ENCODE measurements around the gene CSTB.

The CSTB gene

GRCh38 chr21:43794311-43794710 is 18.2 kb upstream of the CSTB start:
- Histone ChIP-seq H3K9ac (ENCODE audit: low read length) (no peak overlapping the region), H3K36me3 (replicated peaks; ENCODE audit: insufficient read depth, low read length) (peaks cover 51% of the 10 kb centered on the region)

GRCh38 chr21:43793243-43793642 is 17.1 kb upstream of the CSTB start:
- peaks cover 6% of the 10 kb centered on the region for H3F3A ChIP-seq (ENCODE audit: insufficient read depth, low read length)
- DNase-seq: no peak
- H3K27me3 ChIP-seq (replicated peaks; ENCODE audit: insufficient read depth, low read length): no peaks in the 10 kb centered on the region
- H3K9me3 ChIP-seq (replicated peaks; ENCODE audit: insufficient read depth, low read length): no peaks in the 10 kb centered on the region
- H3K79me2 ChIP-seq (ENCODE audit: low read length): peaks cover 88% of the 10 kb centered on the region
- H3K4me1 ChIP-seq (ENCODE audit: low read length): peaks cover 14% of the 10 kb centered on the region
- H3K9me2 ChIP-seq (replicated peaks; ENCODE audit: insufficient read depth, low read length): no peaks in the 10 kb centered on the region
- TF ChIP-seq EZH2 (optimal IDR thresholded peaks at IDR 0.05; ENCODE audit: low read depth, low read length) (no peak), EZH2phosphoT487 (IDR thresholded peaks at IDR 0.05; ENCODE audit: low read length) (no peak), CTCF (IDR thresholded peaks at IDR 0.05; ENCODE audit: low read length) (no peak)
- H3K36me3 ChIP-seq (replicated peaks; ENCODE audit: insufficient read depth, low read length): peaks cover 46% of the 10 kb centered on the region
- no peak overlapping the region for H3K27ac ChIP-seq (ENCODE audit: low read length)
- no peak overlapping the region for H3K4me2 ChIP-seq (ENCODE audit: low read depth, low read length)
- H3K9ac ChIP-seq (ENCODE audit: low read length): no peak overlapping the region
- H3K4me3 ChIP-seq (ENCODE audit: low read length): no peak overlapping the region
- H2AFZ ChIP-seq (ENCODE audit: low read length): no peak overlapping the region
- H4K20me1 ChIP-seq (ENCODE audit: insufficient read depth, low read length): peaks cover 3% of the 10 kb centered on the region; the same call in 1 of the 2 replicates

More at GRCh38 chr21:43794311-43794710, 18.2 kb upstream of the CSTB start:
- no peak for DNase-seq
- H3K9me2 ChIP-seq (replicated peaks; ENCODE audit: insufficient read depth, low read length): no peaks in the 10 kb centered on the region
- H3K4me2 ChIP-seq (ENCODE audit: low read depth, low read length): no peak overlapping the region
- no peaks in the 10 kb centered on the region for H3F3A ChIP-seq (ENCODE audit: insufficient read depth, low read length)
- H2AFZ ChIP-seq (ENCODE audit: low read length): no peak overlapping the region
- TF ChIP-seq CTCF (IDR thresholded peaks at IDR 0.05; ENCODE audit: low read length): no peak
- no peak for TF ChIP-seq EZH2 (optimal IDR thresholded peaks at IDR 0.05; ENCODE audit: low read depth, low read length)
- TF ChIP-seq EZH2phosphoT487 (IDR thresholded peaks at IDR 0.05; ENCODE audit: low read length): no peak
- H4K20me1 ChIP-seq (ENCODE audit: insufficient read depth, low read length): peaks cover 3% of the 10 kb centered on the region; the same call in 1 of the 2 replicates
- H3K27me3 ChIP-seq (replicated peaks; ENCODE audit: insufficient read depth, low read length): no peaks in the 10 kb centered on the region
- H3K79me2 ChIP-seq (ENCODE audit: low read length): peaks cover 96% of the 10 kb centered on the region
- no peak overlapping the region for H3K27ac ChIP-seq (ENCODE audit: low read length)
- H3K9me3 ChIP-seq (replicated peaks; ENCODE audit: insufficient read depth, low read length): no peaks in the 10 kb centered on the region
- H3K4me3 ChIP-seq (ENCODE audit: low read length): no peak overlapping the region
- peaks cover 11% of the 10 kb centered on the region for H3K4me1 ChIP-seq (ENCODE audit: low read length)

GRCh38 chr21:43792406-43792805 is 16.3 kb upstream of the CSTB start:
- Histone ChIP-seq H3K36me3 (replicated peaks; ENCODE audit: insufficient read depth, low read length) (peaks cover 46% of the 10 kb centered on the region), H3K4me3 (ENCODE audit: low read length) (no peak overlapping the region), H3K79me2 (ENCODE audit: low read length) (peaks cover 81% of the 10 kb centered on the region), H3K27me3 (replicated peaks; ENCODE audit: insufficient read depth, low read length) (no peaks in the 10 kb centered on the region), H2AFZ (ENCODE audit: low read length) (no peak overlapping the region), H3K9me3 (replicated peaks; ENCODE audit: insufficient read depth, low read length) (no peaks in the 10 kb centered on the region), H3K4me2 (ENCODE audit: low read depth, low read length) (no peak overlapping the region), H4K20me1 (ENCODE audit: insufficient read depth, low read length) (peaks cover 3% of the 10 kb centered on the region; the same call in 1 of the 2 replicates), H3K9ac (ENCODE audit: low read length) (no peak overlapping the region), H3K27ac (ENCODE audit: low read length) (no peak overlapping the region), H3F3A (ENCODE audit: insufficient read depth, low read length) (peaks cover 6% of the 10 kb centered on the region), H3K4me1 (ENCODE audit: low read length) (peaks cover 14% of the 10 kb centered on the region), H3K9me2 (replicated peaks; ENCODE audit: insufficient read depth, low read length) (no peaks in the 10 kb centered on the region)
- TF ChIP-seq CTCF (IDR thresholded peaks at IDR 0.05; ENCODE audit: low read length): no peak
- TF ChIP-seq EZH2 (optimal IDR thresholded peaks at IDR 0.05; ENCODE audit: low read depth, low read length): no peak
- TF ChIP-seq EZH2phosphoT487 (IDR thresholded peaks at IDR 0.05; ENCODE audit: low read length): no peak
- DNase-seq: no peak

All from MM.1S (cell line).